Aorta (tissue), 5 donors: Measurements from ENCODE around the gene NPIPA7. TPM values are rescaled to one million over a fixed set of nuclear protein-coding genes. Genes with fewer than 3 reads are reported as not detected.
"Not testable (repeated sequence)": the region's sequence is repeated elsewhere in the genome, so short reads cannot be mapped to it uniquely, and the experiment has no call there.

Source experiments
- ATAC-seq: fragments of 200-7000 bp; cut with Tn5 transposase; one replicate; pipeline ENCODE4 v1.9.1; 2022; ENCODE audit warnings: moderate library complexity; ENCODE audit not compliant: low FRiP score
- DNase-seq, 2 donors: peaks; one replicate each; pipeline ENCODE4 v3.0.0-alpha.2; 2020
- H3K27ac ChIP-seq, 2 donors: one replicate each; pipeline ENCODE4 v1.5.1; 2013; ENCODE audit warnings: low read length in 2 of 2, mild to moderate bottlenecking in 2 of 2, moderate library complexity in 2 of 2, control low read depth in 1 of 2, inconsistent platforms in 1 of 2, low read depth in 1 of 2
- H3K27me3 ChIP-seq, 2 donors: one replicate each; pipeline ENCODE4 v1.6.1; 2013; ENCODE audit warnings: control low read depth in 1 of 2, low read length in 1 of 2, mild to moderate bottlenecking in 1 of 2, moderate library complexity in 1 of 2; ENCODE audit not compliant: insufficient read depth in 2 of 2, control insufficient read depth in 1 of 2
- H3K36me3 ChIP-seq, 2 donors: one replicate each; pipeline ENCODE4 v1.6.1; 2013; ENCODE audit warnings: control low read depth in 1 of 2, low read length in 1 of 2, mild to moderate bottlenecking in 1 of 2; ENCODE audit not compliant: insufficient read depth in 2 of 2, control insufficient read depth in 1 of 2
- H3K4me1 ChIP-seq, 2 donors: one replicate each; pipeline ENCODE4 v1.6.1; 2013; ENCODE audit warnings: low read length in 2 of 2, control low read depth in 1 of 2, mild to moderate bottlenecking in 1 of 2, moderate library complexity in 1 of 2; ENCODE audit not compliant: insufficient read depth in 2 of 2, control insufficient read depth in 1 of 2
- H3K4me3 ChIP-seq, 2 donors: one replicate each; pipeline ENCODE4 v1.5.1; 2013; ENCODE audit warnings: low read length in 2 of 2, control low read depth in 1 of 2, mild to moderate bottlenecking in 1 of 2
- H3K9me3 ChIP-seq: one replicate; pipeline ENCODE4 v1.6.1; 2013; ENCODE audit warnings: mild to moderate bottlenecking, low read length; ENCODE audit not compliant: control insufficient read depth
- WGBS, 2 donors: extraction: QIAGEN DNeasy Blood & Tissue Kit; methylation state at CpG; one replicate each; pipeline ENCODE4 v1.1.7; 2013; 5-methylcytosine and 5-hydroxymethylcytosine counted together
- intact Hi-C, 2 donors: fragments of 100-400 bp; cut with DNase I; formaldehyde crosslinking; loops; one replicate each; pipeline versions ENCODE4 v1.14.2 to v1.15.0; 2022
- polyA plus RNA-seq, 2 donors: library from polyadenylated mRNA; stranded (reverse); fragments of 200-250 nt; gene quantifications; one replicate each; pipeline ENCODE4 v1.2.3, GENCODE V29; 2013
- total RNA-seq, 2 donors: library from RNA; stranded (reverse); fragmentation: NEBNext Ultra II Directional; extraction: Animal tissue kit (Norgen Biotek cat#: 25700); gene quantifications; one replicate each; pipeline ENCODE4 v1.2.1, GENCODE V29; 2021
- donor health status: healthy with polysubstance abuse.
- donor health status: Bipolar disorder and iron deficiency.
- donor health status: DM: no; HTN: no; CAD: no.
- donor health status: DM: no; HTN: no; CAD: no.
- donor health status: DM: yes; HTN: yes; CAD: no.

Gene NPIPA7
- total and polyA plus RNA-seq, 4 donors, result 7.5 to 25.3 (median 13.9) TPM; not detected in 1

GRCh38 chr16:16405421-16405820 lies 26.5 kb downstream of the NPIPA7 start:
- H3K27ac ChIP-seq, DNase-seq, H3K4me1 ChIP-seq, ATAC-seq, H3K36me3 ChIP-seq, H3K9me3 ChIP-seq, H3K4me3 ChIP-seq, intact Hi-C loops, H3K27me3 ChIP-seq: not testable (repeated sequence)
- WGBS, 2 donors, result no CpG with 5 or more reads among the region's 5 CpGs

- DNase-seq, H3K36me3 ChIP-seq, H3K4me3 ChIP-seq, ATAC-seq, H3K9me3 ChIP-seq, H3K27me3 ChIP-seq, H3K4me1 ChIP-seq, intact Hi-C loops, H3K27ac ChIP-seq: not testable (repeated sequence)
- WGBS, 2 donors, result 56 to 86% methylated on average over 1 to 2 of the region's 6 CpGs
Observed at GRCh38 chr16:16408430-16408829, 29.5 kb downstream of the NPIPA7 start.

- WGBS, 2 donors, result no CpG with 5 or more reads among the region's 1 CpG
- H3K4me1 ChIP-seq, H3K27ac ChIP-seq, ATAC-seq, H3K27me3 ChIP-seq, H3K9me3 ChIP-seq, DNase-seq, H3K4me3 ChIP-seq, H3K36me3 ChIP-seq, intact Hi-C loops: not testable (repeated sequence)
Observed at GRCh38 chr16:16413773-16414172, 34.8 kb downstream of the NPIPA7 start.

- ATAC-seq, DNase-seq, H3K27ac ChIP-seq, H3K36me3 ChIP-seq, H3K9me3 ChIP-seq, H3K4me1 ChIP-seq, intact Hi-C loops, H3K27me3 ChIP-seq, H3K4me3 ChIP-seq: not testable (repeated sequence)
- WGBS, 2 donors, result no CpG with 5 or more reads among the region's 5 CpGs
Observed at GRCh38 chr16:16417071-16417470, 38.1 kb downstream of the NPIPA7 start.

GRCh38 chr16:16417914-16418544 lies 39.1 kb downstream of the NPIPA7 start:
- not testable (repeated sequence) for H3K4me1 ChIP-seq
- WGBS, 2 donors, result 45 to 75% methylated on average over 1 to 2 of the region's 5 CpGs

GRCh38 chr16:16420515-16420914 lies 41.6 kb downstream of the NPIPA7 start:
- H3K36me3 ChIP-seq, H3K4me1 ChIP-seq, H3K27me3 ChIP-seq, H3K27ac ChIP-seq, intact Hi-C loops, H3K9me3 ChIP-seq, ATAC-seq, DNase-seq, H3K4me3 ChIP-seq: not testable (repeated sequence)
- 36 to 63% methylated on average over 1 of the region's 1 CpG for WGBS, 2 donors

More at GRCh38 chr16:16417914-16418544, 39.1 kb downstream of the NPIPA7 start:
- DNase-seq, H3K4me3 ChIP-seq, ATAC-seq, H3K9me3 ChIP-seq, H3K27me3 ChIP-seq, H3K36me3 ChIP-seq, intact Hi-C loops, H3K27ac ChIP-seq: not testable (repeated sequence)

GRCh38 chr16:16425146-16425545 lies 46.2 kb downstream of the NPIPA7 start:
- DNase-seq, H3K4me3 ChIP-seq, intact Hi-C loops, ATAC-seq, H3K9me3 ChIP-seq, H3K36me3 ChIP-seq, H3K4me1 ChIP-seq, H3K27me3 ChIP-seq, H3K27ac ChIP-seq: not testable (repeated sequence)
- no CpG with 5 or more reads among the region's 2 CpGs for WGBS, 2 donors

GRCh38 chr16:16431135-16431534 lies 52.2 kb downstream of the NPIPA7 start:
- H3K27ac ChIP-seq, H3K36me3 ChIP-seq, ATAC-seq, DNase-seq, intact Hi-C loops, H3K4me3 ChIP-seq, H3K9me3 ChIP-seq, H3K4me1 ChIP-seq, H3K27me3 ChIP-seq: not testable (repeated sequence)
- WGBS, 2 donors, result 25 to 41% methylated on average over 1 to 2 of the region's 3 CpGs

GRCh38 chr16:16434711-16435110 lies 55.8 kb downstream of the NPIPA7 start:
- 46 to 53% methylated on average over 1 of the region's 3 CpGs for WGBS, 2 donors
- H3K9me3 ChIP-seq, H3K27ac ChIP-seq, DNase-seq, H3K36me3 ChIP-seq, intact Hi-C loops, H3K27me3 ChIP-seq, H3K4me1 ChIP-seq, H3K4me3 ChIP-seq, ATAC-seq: not testable (repeated sequence)
